Camera-type eye (tissue), 1 donor: ENCODE results near the gene DCDC2B. TPM values are rescaled to one million over a fixed set of nuclear protein-coding genes. Genes with fewer than 3 reads are reported as not detected.

Experiments
- total RNA-seq: library from RNA; depleted of rRNA; stranded (reverse); fragments of >200 nt; gene quantifications from one replicate; pipeline ENCODE4 v1.2.3, GENCODE V29; 2014

The DCDC2B gene
- not detected for total RNA-seq

DNA sequence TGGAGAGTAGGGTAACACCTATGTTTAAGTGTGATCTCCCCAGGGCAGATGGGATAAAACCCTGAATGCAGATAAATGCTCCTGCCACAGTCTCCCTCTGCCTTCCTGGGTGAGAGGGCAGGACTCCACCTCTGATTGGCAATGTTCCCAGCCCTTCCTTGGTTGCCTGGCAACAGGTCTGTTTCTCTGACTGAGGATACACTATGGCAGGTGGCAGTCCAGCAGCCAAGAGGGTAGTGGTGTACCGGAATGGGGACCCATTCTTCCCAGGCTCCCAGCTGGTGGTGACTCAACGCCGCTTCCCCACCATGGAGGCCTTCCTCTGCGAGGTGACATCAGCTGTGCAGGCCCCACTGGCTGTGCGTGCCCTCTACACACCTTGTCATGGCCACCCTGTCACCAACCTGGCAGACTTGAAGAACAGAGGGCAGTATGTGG lies at the start of gene DCDC2B:
Gene DCDC2B, plus strand, starts transcription at position 199 of the 438 bp plus-strand sequence. Its CDS starts 5 bp downstream, at position 204.

DNA sequence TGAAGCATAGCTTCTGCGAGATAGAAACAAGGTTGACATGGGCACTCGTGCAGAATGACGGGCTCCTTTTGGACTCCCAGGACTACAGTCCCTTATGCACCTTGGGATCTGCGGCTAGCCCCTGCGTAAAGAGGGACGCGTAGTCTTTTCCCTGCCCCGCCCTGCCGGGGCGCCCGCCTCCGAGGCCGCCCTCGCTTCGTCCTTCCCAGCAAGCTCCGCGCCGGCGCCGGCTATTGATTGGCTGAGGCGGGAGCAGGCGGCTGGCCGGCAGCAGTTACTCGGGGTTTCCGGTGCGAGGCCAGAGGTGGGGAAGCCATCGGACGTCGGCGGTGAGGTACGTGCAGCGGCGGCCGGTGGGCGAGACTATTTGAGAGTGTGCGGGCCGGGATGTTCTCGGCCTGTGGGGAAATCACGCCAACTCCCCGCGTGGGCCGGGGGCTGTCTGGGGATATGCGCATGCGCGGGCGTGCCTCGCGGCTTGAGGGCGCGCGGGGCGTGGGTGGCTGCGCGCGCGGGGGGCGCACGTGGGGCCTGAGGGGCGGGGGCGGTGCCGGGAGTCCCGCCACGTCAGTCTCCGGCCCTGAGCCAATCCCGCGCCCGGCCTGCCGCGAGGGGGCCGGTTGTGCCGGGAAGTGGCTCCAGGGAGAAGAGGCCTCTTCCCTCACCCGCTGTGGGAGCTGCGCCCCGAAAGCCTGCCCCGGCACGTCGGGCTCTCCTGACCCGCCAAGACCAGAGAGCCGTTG lies 29.3 kb upstream of the DCDC2B start, which contains the start of gene TXLNA:
Gene TXLNA, plus strand, starts transcription at position 233 of the 743 bp plus-strand sequence. CDS start 671 bp downstream, outside the sequence.

DNA sequence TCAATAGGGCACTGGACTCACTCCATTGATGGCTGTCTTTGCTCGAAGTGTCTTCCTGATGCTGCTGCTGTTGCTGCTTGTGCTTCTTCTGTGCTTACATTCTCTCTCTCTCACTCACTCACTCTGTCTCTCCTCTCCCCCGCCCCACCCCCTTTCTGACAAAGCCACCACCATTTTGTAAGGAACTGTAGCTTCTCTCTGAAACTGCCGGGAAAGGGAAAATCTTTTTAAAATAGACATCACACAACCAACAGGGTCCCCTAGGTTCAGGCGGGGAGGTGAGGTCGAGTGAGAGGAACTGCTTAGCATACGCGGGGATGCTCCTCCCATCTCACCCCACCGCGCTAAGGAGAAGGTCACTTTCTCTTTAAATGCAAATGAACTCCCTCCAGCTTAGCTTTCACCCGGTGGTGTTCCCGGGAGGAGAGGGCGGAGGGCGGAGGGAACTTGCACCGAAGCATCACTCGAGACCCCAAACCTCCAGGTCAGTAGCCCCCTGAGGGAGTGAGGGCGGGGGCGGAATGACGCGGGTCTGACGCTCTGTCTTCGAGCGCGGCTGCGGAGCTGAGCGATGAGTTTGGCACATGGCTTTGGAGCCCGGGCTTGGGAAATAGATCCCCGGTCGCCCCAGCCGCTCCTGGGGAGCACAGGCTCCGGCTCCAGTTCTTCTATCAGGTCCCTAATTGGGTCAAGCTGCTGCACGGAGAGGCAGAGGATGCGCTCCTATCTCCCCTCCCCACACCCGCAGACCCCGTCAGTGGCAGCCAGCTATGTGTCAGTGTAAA lies 8.5 kb upstream of the DCDC2B start, which contains the start of gene CCDC28B:
Gene CCDC28B, plus strand, starts transcription at position 370 of the 785 bp plus-strand sequence. CDS start 1,341 bp downstream, outside the sequence.

DNA sequence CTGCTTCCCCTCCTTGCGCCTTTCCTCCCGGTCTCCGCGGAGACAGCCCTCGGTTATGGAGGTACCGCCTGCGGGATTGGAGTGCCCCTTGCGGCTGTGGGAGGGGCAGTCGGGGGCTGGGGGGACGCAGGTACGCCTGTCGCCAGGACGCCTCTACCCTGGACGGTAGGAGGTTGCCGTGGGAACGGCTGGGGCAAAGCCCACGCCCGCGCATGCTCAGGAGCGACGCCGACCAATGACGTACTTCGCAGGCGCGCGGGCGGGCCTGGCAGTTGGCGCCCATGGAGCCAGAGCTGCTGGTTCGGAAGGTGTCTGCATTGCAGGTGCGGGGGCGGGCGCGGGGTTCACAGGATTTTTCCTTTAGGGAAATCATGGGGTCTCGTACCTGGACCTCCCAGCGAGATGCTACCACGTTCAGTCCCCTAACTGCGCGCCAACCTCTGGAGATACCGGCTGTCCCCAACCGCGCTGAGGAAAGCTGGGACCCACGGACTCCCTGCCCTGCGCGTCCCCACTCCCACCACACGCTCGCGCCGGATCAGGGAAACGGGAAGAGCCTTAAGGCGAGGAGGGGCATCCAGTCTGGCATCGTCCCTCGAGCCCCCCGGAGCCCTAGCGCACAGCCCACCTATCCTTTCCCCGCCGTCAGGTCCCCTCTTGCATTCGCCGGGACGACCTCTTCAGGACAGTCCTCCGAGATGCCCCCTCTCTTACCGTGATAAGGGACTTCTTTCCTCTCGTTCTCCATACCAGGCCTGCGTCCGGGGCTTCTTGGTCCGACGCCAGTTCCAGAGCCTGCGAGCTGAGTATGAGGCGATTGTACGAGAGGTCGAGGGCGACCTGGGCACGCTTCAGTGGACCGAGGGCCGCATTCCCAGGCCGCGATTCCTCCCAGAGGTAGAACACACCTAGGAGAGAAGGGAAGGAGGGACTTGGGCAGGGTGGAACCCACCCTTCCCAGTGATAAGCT lies 3.2 kb upstream of the DCDC2B start, which contains the start of gene IQCC:
Gene IQCC, plus strand, starts transcription at position 271 of the 970 bp plus-strand sequence. Its CDS starts 11 bp downstream, at position 282.

DNA sequence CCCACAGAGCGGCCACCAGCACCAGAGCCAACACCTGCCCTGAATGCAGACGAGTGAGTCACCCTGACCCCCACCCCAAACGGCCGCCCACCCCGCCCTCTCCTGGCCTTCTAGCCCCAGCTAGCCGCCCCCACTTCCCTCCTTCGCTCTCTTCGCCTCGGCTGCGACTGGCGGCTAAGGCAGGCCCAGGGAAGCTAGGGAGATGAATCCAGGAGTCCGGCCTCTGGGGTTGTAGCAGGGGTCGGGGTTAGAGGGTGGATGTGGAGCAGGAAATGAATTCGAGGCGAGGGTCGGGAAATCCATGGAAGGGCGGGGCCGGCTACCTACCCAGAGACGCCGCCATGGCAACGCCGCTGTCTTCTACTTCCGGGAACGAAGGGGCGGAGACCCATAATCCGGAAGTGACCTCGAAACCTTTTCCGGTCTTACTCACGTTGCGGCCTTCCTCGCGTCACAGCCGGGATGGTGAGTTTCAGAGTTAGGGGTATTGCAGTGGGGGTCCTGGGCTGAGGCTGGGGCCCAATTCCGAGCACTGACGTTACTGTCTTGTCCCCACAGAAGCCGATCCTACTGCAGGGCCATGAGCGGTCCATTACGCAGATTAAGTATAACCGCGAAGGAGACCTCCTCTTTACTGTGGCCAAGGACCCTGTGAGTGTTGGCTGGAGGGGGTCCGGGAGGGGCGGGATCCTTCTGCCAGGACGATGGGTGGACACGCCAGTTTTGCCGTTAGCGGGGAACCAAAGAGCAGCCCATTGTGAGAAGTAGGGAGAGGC lies 13.3 kb downstream of the DCDC2B start, which contains the start of the genes EIF3I and TMEM234:
Gene EIF3I, plus strand, starts transcription at position 428 of the 776 bp plus-strand sequence. Its CDS starts 35 bp downstream, at position 463.
Gene TMEM234, minus strand, starts transcription at position 374 of the 776 bp plus-strand sequence. Its CDS starts 31 bp downstream, at position 343.

DNA sequence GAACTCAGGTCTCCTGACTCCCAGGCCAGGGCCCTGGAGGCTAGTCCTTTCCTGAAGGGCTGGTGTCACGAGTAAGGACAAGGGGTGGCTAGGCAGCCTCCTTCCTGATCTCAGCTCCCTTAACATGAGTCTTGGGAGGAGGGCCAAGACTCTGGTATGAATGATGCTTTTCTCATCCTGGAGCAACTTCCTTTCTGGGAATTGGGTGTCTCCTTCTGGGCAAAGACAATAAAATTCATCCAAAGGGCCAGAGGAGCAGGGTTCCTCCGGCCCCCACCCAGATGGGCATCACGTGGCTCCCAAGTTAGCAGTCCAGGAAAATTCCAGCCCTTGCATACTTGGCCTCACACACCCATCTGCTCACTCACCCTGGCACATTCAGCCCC lies 38.0 kb downstream of the DCDC2B start, which contains the start of gene FAM167B:
Gene FAM167B, plus strand, starts transcription at position 335 of the 386 bp plus-strand sequence. CDS start 200 bp downstream, outside the sequence.

DNA sequence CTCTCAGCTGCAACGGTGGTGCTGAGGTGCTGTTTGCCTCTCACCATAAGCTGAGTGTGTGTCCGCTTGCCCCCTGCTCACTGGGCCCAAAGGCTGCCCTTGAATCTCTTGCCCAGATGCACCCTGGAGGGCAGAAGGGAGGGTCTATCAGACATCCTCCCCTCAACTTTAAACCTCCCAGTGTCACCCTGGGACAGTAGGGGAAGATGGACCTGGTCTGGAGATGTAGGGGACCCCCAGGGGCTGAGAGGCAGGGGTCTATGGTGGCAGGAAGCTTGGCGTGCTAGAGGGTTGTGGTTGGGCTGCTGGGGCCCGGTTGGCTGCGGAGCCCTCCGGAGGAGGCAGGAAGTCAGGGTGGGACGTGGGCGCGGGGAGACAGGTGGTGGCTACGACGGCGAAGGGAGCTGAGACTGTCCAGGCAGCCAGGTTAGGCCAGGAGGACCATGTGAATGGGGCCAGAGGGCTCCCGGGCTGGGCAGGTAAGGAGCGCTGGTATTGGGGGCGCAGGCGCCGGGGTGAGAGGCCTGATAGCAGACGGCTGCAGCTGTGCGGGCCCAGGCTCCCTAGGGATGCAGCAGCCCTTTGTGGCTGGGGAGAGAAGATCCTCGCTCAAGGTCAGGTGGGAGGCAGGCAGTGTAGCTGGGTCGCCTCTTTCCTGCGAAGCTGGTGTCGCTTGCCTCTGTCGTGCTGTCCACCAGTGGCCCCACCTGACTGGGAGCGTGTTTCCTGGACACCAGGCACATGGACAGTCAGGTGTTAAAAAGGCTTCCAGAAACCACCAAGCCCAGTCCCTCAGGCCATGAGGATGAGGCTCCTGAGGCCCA lies 42.2 kb downstream of the DCDC2B start, which contains the start of gene LCK:
Gene LCK, plus strand, starts transcription at position 373 of the 824 bp plus-strand sequence. CDS start 23,065 bp downstream, outside the sequence.

Other genes starting within 250 kb of the DCDC2B start
- gene KHDRBS1, start 195.2 kb upstream of the DCDC2B start, total RNA-seq: 146 TPM
- gene TMEM39B, start 136.2 kb upstream of the DCDC2B start, total RNA-seq: 6.7 TPM
- gene KPNA6, start 101.0 kb upstream of the DCDC2B start, total RNA-seq: 38.9 TPM
- gene TXLNA, start 29.4 kb upstream of the DCDC2B start, total RNA-seq: 44.8 TPM
- gene CCDC28B, start 8.5 kb upstream of the DCDC2B start, total RNA-seq: 19.8 TPM
- 5.9 TPM for gene IQCC, start 3.4 kb upstream of the DCDC2B start, total RNA-seq
- gene TMEM234, start 13.3 kb downstream of the DCDC2B start, total RNA-seq: 18.8 TPM
- gene EIF3I, start 13.3 kb downstream of the DCDC2B start, total RNA-seq: 133 TPM
- 2.1 TPM for gene FAM167B, start 38.1 kb downstream of the DCDC2B start, total RNA-seq
- gene LCK, start 42.2 kb downstream of the DCDC2B start, total RNA-seq: 1.4 TPM
- 65.0 TPM for gene HDAC1, start 83.0 kb downstream of the DCDC2B start, total RNA-seq
- 159 TPM for gene MARCKSL1, start 127.1 kb downstream of the DCDC2B start, total RNA-seq
- 3.1 TPM for gene FAM229A, start 153.4 kb downstream of the DCDC2B start, total RNA-seq
- 0.55 TPM for gene TSSK3, start 153.4 kb downstream of the DCDC2B start, total RNA-seq
- 100 TPM for gene BSDC1, start 185.4 kb downstream of the DCDC2B start, total RNA-seq